AG09309 (cell line): Measurements from ENCODE around the gene RALGPS2.

ENCODE experiments used
- DNase-seq: peaks from one replicate; pipeline ENCODE4 v3.0.0-alpha.2; 2010; ENCODE audit warnings: low read depth
- H3K4me3 ChIP-seq: 2 replicates; pipeline ENCODE4 v1.5.1; 2011; ENCODE audit warnings: mild to moderate bottlenecking, low read depth, low read length, moderate library complexity; ENCODE audit not compliant: control insufficient read depth
- TF ChIP-seq, protein P1 (sequence below): IDR thresholded peaks from 2 replicates; pipeline ENCODE4 v1.5.1; 2011; ENCODE audit warnings: mild to moderate bottlenecking, low read depth, low read length, inconsistent platforms; ENCODE audit not compliant: insufficient read depth, control insufficient read depth; ENCODE audit errors: missing control alignments

Gene RALGPS2

DNA sequence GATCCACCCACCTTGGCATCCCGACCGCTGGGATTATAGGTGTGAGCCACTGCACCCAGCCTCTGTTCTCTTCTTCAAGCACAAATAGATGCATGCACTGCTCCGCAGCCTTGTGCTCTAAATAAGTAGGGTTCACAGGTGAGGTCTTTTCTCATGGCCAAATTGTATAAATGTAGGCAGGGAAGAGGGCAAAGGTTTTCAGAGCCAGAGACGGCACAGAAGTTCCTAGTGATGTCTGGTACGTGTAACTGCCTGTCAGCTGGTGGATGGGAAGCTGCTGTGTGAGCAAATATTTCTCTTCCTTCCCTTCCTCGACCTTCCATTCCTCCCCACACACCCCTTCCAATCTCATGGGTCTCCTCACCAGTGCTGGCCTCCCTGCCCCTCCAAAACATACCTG lies 229.9 kb downstream of the RALGPS2 start:
- H3K4me3 ChIP-seq: no peak overlapping the region
- no peak for DNase-seq
- TF ChIP-seq, protein P1, sequence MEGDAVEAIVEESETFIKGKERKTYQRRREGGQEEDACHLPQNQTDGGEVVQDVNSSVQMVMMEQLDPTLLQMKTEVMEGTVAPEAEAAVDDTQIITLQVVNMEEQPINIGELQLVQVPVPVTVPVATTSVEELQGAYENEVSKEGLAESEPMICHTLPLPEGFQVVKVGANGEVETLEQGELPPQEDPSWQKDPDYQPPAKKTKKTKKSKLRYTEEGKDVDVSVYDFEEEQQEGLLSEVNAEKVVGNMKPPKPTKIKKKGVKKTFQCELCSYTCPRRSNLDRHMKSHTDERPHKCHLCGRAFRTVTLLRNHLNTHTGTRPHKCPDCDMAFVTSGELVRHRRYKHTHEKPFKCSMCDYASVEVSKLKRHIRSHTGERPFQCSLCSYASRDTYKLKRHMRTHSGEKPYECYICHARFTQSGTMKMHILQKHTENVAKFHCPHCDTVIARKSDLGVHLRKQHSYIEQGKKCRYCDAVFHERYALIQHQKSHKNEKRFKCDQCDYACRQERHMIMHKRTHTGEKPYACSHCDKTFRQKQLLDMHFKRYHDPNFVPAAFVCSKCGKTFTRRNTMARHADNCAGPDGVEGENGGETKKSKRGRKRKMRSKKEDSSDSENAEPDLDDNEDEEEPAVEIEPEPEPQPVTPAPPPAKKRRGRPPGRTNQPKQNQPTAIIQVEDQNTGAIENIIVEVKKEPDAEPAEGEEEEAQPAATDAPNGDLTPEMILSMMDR: no peak

DNA sequence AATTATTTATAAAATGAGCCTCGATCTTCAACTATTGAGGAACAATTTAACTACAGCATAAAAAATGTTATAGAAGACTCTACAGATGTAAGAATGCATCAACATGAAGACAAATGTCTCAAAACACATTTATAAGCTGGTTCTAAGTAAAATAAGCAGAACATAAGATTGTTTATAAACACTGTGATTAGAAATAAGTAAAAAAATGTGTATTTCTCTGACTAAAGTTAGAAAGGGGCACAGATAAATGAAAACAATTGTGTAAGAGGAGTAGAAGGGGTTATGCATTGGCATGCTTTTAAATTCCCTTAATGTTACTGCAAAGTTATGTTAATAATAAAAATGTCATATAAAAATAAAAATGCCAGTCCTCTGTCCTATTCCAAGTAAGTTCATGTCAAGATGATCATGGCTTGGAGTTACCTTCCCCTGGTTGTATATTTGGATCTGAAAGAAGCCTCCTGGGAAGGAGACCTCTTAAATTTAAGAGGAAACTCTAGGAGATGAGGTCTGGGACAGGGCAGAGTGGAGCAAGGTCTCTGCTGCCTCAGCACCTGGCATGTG lies 230.4 kb downstream of the RALGPS2 start:
- no peak overlapping the region for H3K4me3 ChIP-seq
- TF ChIP-seq, protein P1: no peak
- DNase-seq: no peak

DNA sequence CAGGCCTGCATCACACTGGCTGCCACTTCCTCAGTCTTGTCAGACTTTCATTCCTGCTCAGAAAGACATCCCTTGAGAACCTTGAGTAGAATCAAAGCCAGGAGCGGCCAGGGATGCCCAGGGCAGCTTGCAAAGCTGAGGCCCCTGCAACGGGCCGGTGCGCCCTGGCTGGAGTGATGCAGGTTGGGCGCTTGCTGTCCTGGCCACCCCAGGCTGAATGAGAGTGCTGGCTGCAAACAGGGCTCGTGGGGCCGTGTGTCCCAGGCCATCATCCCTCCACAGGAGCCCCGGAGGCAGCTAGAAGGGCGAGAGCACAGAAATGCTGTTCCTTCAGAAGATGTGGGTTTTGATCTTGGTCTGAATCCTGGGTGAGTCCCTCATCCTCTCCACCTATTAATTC lies 233.4 kb downstream of the RALGPS2 start:
- TF ChIP-seq, protein P1: no peak
- no peak overlapping the region for H3K4me3 ChIP-seq
- no peak for DNase-seq

DNA sequence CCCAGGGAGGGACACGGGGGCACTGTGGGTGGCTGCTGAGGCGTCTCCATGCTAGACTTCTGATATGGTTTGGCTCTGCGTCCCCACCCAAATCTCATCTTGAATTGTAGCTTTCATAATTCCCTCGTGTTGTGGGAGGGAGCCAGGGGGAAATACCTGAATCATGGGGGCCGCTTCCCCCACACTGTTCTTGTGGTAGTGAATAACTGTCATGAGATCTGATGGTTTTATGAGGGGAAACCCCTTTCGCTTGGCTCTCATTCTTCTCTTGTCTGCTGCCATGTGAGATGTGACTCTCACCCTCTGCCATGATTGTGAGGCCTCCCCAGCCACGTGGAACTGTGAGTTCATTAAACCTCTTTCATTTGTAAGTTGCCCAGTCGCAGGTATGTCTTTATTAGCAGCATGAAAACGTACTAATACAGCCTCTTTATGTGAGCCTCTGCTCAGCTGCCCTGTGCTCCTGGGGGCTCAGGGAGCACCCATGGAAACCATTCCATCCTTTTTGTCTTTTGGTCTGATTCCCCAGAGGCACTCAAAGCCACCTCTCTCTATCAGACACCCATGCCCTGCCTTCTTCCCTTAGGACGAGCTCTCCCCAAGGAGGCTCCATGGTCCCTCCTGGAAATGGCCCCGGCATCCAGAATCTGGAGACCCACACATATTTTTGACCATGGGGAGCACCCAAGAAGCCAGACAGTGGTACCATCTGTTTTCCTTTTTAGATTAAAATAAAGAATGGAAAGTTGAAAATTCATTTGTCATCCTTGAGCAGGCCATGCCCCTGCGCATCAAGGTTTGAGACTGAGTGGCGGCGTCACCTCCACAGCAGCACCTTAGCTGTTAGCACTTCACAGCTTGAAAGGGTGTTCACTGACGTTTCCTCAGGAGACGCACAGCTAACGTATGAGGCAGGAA lies 234.8 kb downstream of the RALGPS2 start:
- H3K4me3 ChIP-seq: no peak overlapping the region
- TF ChIP-seq, protein P1: no peak
- no peak for DNase-seq

DNA sequence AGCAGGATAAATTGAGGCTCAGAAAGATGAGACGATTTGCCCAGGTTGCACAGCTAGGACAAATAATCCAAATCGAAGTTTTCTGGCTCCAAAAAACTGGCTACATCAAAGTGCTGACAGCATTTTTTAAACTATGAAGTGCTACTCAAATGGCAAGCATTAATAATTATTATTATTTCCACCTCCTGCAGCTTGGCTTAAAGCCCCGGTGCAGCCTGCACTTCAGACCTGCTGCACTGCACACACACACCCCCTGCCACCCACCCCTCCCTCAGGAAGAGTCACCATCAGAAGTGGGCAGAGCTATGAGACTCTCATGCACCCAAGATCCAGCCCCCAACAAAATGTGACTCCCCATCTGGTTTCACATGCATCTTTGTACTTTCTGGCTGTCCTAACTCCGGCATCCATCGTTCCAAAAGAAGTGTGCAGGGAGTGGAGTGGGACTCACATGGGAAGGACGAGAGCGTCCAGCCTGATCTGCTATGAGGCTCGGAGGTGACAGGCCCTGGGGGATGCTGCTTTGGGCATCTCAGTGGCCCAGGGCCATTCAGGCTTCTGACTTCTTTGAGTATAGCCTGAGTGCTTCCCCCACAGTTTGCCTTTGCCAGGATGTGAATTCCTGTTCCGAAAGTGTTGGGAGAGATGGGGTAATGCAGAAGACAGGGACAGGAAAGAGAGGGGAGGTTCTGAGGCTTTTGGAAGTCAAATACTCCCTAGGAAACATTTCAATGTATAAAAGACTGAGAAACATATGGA lies 235.6 kb downstream of the RALGPS2 start:
- no peak for DNase-seq
- no peak overlapping the region for H3K4me3 ChIP-seq
- TF ChIP-seq, protein P1: no peak

DNA sequence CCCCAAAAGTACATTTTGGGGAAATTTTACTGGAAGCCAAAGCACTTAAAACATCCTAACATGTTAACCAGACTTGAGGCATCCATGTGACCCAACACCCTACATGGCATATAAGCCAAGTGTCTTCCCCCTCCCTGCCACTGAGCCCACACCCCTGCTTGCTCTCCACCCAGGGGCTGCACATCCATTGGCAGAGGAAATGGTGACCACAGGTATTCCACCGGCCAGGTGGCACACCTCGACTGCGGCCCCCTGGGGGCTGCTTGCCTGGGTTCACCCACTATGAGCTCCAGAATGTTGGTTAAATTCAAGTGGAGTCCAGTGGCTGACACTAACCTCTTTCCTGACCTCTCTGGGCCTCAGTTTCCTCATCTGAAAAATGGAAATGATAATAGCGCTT lies 236.3 kb downstream of the RALGPS2 start:
- no peak overlapping the region for H3K4me3 ChIP-seq
- no peak for DNase-seq
- TF ChIP-seq, protein P1: no peak
